Liver (tissue), 9 donors: ENCODE measurements around the gene CD8B. TPM values are rescaled to one million over a fixed set of nuclear protein-coding genes. Genes with fewer than 3 reads are reported as not detected.
A peak's percentile ranks its signal among the peaks of the same experiment; 100 is the strongest.

Experiments
- DNase-seq: peaks from one replicate; pipeline ENCODE4 v3.0.0-alpha.2; 2017; ENCODE audit warnings: low spot score
- H3K27ac ChIP-seq, 2 donors: one replicate each; pipeline ENCODE4 v1.7.0; 2013; ENCODE audit warnings: inconsistent platforms in 2 of 2, low read length in 2 of 2, control low read depth in 1 of 2, low read depth in 1 of 2, mild to moderate bottlenecking in 1 of 2
- H3K27me3 ChIP-seq, 4 donors: one replicate each; pipeline versions ENCODE4 v1.6.1 to v1.7.0; 2013; ENCODE audit warnings: low read length in 3 of 4, inconsistent platforms in 1 of 4, mild to moderate bottlenecking in 1 of 4, moderate library complexity in 1 of 4; ENCODE audit not compliant: control insufficient read depth in 4 of 4, insufficient read depth in 4 of 4
- H3K36me3 ChIP-seq, 4 donors: one replicate each; pipeline versions ENCODE4 v1.6.1 to v1.7.0; 2013; ENCODE audit warnings: low read length in 3 of 4, mild to moderate bottlenecking in 3 of 4, low read depth in 1 of 4, moderate library complexity in 1 of 4; ENCODE audit not compliant: control insufficient read depth in 4 of 4, insufficient read depth in 3 of 4
- H3K4me1 ChIP-seq, 4 donors: one replicate each; pipeline versions ENCODE4 v1.6.1 to v1.7.0; 2013; ENCODE audit warnings: low read length in 3 of 4, mild to moderate bottlenecking in 3 of 4, moderate library complexity in 1 of 4; ENCODE audit not compliant: control insufficient read depth in 4 of 4, insufficient read depth in 4 of 4
- H3K4me3 ChIP-seq, 3 donors: one replicate each; pipeline versions ENCODE4 v1.6.1 to v1.7.0; 2013; ENCODE audit warnings: low read length in 3 of 3, control low read depth in 1 of 3, low read depth in 1 of 3, mild to moderate bottlenecking in 1 of 3
- H3K9ac ChIP-seq, 2 donors: one replicate each; pipeline ENCODE4 v1.7.0; 2013; ENCODE audit warnings: low read length in 2 of 2, mild to moderate bottlenecking in 2 of 2, moderate library complexity in 2 of 2, control low read depth in 1 of 2, low read depth in 1 of 2
- H3K9me3 ChIP-seq, 4 donors: one replicate each; pipeline versions ENCODE4 v1.6.1 to v1.7.0; 2013; ENCODE audit warnings: low read length in 3 of 4; ENCODE audit not compliant: control insufficient read depth in 4 of 4
- CTCF ChIP-seq: fragments of 150-350 bp; IDR thresholded peaks from 2 replicates; pipeline ENCODE4 v1.5.1; 2017; ENCODE audit warnings: improper control_type of control experiment, low read depth, low read length; ENCODE audit not compliant: missing input control
- EGR1 ChIP-seq, 2 donors: IDR thresholded peaks; 2 replicates each; pipeline ENCODE4 v1.6.1; 2016 to 2018; ENCODE audit warnings: antibody characterized with exemption in 2 of 2, low read depth in 2 of 2
- FOXA1 ChIP-seq: IDR thresholded peaks from 2 replicates; pipeline ENCODE4 v1.6.1; 2016; ENCODE audit warnings: antibody characterized with exemption
- GABPA ChIP-seq, 2 donors: IDR thresholded peaks in 1 of 2; conservative IDR thresholded peaks in 1 of 2; 2 replicates each; pipeline ENCODE4 v1.6.1; 2016; ENCODE audit warnings: antibody characterized with exemption in 2 of 2, mild to moderate bottlenecking in 1 of 2, moderate library complexity in 1 of 2
- HNF4A ChIP-seq, 2 donors: conservative IDR thresholded peaks; 2 replicates each; pipeline ENCODE4 v1.6.1; 2016; ENCODE audit warnings: antibody characterized with exemption in 2 of 2, mild to moderate bottlenecking in 2 of 2
- HNF4G ChIP-seq: IDR thresholded peaks from 2 replicates; pipeline ENCODE4 v1.6.1; 2016; ENCODE audit warnings: antibody characterized with exemption
- MAX ChIP-seq: IDR thresholded peaks from 2 replicates; pipeline ENCODE4 v1.6.1; 2016; ENCODE audit warnings: antibody characterized with exemption
- RAD21 ChIP-seq, 2 donors: IDR thresholded peaks; 2 replicates each; pipeline ENCODE4 v1.6.1; 2016; ENCODE audit warnings: antibody characterized with exemption in 2 of 2, mild to moderate bottlenecking in 2 of 2
- RXRA ChIP-seq, 2 donors: IDR thresholded peaks; 2 replicates each; pipeline ENCODE4 v1.6.1; 2017 to 2018; ENCODE audit warnings: antibody characterized with exemption in 2 of 2, mild to moderate bottlenecking in 1 of 2
- TAF1 ChIP-seq: conservative IDR thresholded peaks from 2 replicates; pipeline ENCODE4 v1.6.1; 2016; ENCODE audit warnings: antibody characterized with exemption, mild to moderate bottlenecking
- WGBS: extraction: QIAGEN DNeasy Blood & Tissue Kit; methylation state at CpG from one replicate; pipeline ENCODE4 v1.1.7; 2013; 5-methylcytosine and 5-hydroxymethylcytosine counted together
- polyA plus RNA-seq, 2 donors: library from polyadenylated mRNA; stranded (reverse) in 1 of 2; unstranded in 1 of 2; fragments of 200-250 nt in 1 of 2; fragments of >200 nt in 1 of 2; fragmentation: Nextera tagmentation in 1 of 2; extraction: Ambion mirVana in 1 of 2; gene quantifications; one replicate each; pipeline versions ENCODE4 v1.2.1 to v1.2.3, GENCODE V29; 2013 to 2015
- total RNA-seq, 2 donors: library from RNA; depleted of rRNA; stranded (reverse); fragments of >200 nt; gene quantifications; one replicate each; pipeline ENCODE4 v1.2.3, GENCODE V29; 2014
- donor health status: healthy.
- donor health status: healthy.
- donor health status: healthy.
- donor health status: healthy.
- donor health status: healthy.

The CD8B gene
- total and polyA plus RNA-seq, 4 donors, result 0.17 to 1.0 (median 0.64) TPM

GRCh38 chr2:86809481-86810121 lies 52.1 kb downstream of the CD8B start:
- 18% methylated on average over 43 of the region's 43 CpGs for WGBS
- Histone ChIP-seq H3K27me3 (no peaks in the 10 kb centered on the region), H3K4me3 (peak overlapping the region in 1 of 3 donors; percentile 18), H3K4me1 (peaks cover 6 to 25% (median 16%) of the 10 kb centered on the region in 4 donors), H3K27ac (no peak overlapping the region), H3K9ac (no peak overlapping the region), H3K36me3 (no peaks in the 10 kb centered on the region), H3K9me3 (no peaks in the 10 kb centered on the region)
- TF ChIP-seq TAF1 (no peak), HNF4A (conservative IDR thresholded peaks at IDR 0.05) (no peak), MAX (no peak), CTCF (no peak), FOXA1 (no peak), GABPA (IDR thresholded peaks at IDR 0.05 in 1 of 2, conservative IDR thresholded peaks at IDR 0.05 in 1 of 2) (no peak), RAD21 (IDR thresholded peaks at IDR 0.05) (no peak), EGR1 (IDR thresholded peaks at IDR 0.05; ENCODE audit: low read depth in 2 of 2) (no peak)
- no peak for DNase-seq

- H3K27ac ChIP-seq, result no peak overlapping the region
- H3K27me3 ChIP-seq, result no peaks in the 10 kb centered on the region
- H3K36me3 ChIP-seq, result no peaks in the 10 kb centered on the region
- WGBS, result 12% methylated on average over 36 of the region's 36 CpGs
- TF ChIP-seq HNF4A (conservative IDR thresholded peaks at IDR 0.05) (no peak), EGR1 (IDR thresholded peaks at IDR 0.05; ENCODE audit: low read depth in 2 of 2) (no peak), CTCF (peak; percentile 93), HNF4G (no peak), RAD21 (IDR thresholded peaks at IDR 0.05) (peak; percentile 90 to 94), RXRA (IDR thresholded peaks at IDR 0.05) (peak; percentile 6 to 56)
- H3K9me3 ChIP-seq, result no peaks in the 10 kb centered on the region
- H3K9ac ChIP-seq, result no peak overlapping the region
- peaks cover 6 to 25% (median 16%) of the 10 kb centered on the region in 4 donors for H3K4me1 ChIP-seq
- DNase-seq, result peak; percentile 96
- peak overlapping the region; percentile 37 to 63 (median 55) for H3K4me3 ChIP-seq
These were observed 53.1 kb downstream of the CD8B start for GRCh38 chr2:86808315-86809161.
